Activated CD4-positive, alpha-beta T cell treated with anti-CD3 and anti-CD28 coated beads, Interleukin-2, amount 50 U/mL, for 4 hours (primary cell): Measurements from ENCODE around the gene MTFP1.
"Not testable (repeated sequence)": the region's sequence is repeated elsewhere in the genome, so short reads cannot be mapped to it uniquely, and the experiment has no call there.

Source experiments
- DNase-seq, 2 experiments: peaks; one replicate each; pipeline ENCODE4 v3.0.0-alpha.2; 2020

Gene MTFP1, protein sequence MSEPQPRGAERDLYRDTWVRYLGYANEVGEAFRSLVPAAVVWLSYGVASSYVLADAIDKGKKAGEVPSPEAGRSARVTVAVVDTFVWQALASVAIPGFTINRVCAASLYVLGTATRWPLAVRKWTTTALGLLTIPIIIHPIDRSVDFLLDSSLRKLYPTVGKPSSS

GRCh38 chr22:30425616-30426387, at the start of gene MTFP1:
Gene MTFP1 (plus strand): TSS chr22:30425768. CDS start chr22:30425880, 112 bp downstream.
- DNase-seq, result peak; percentile 28 to 34

DNA sequence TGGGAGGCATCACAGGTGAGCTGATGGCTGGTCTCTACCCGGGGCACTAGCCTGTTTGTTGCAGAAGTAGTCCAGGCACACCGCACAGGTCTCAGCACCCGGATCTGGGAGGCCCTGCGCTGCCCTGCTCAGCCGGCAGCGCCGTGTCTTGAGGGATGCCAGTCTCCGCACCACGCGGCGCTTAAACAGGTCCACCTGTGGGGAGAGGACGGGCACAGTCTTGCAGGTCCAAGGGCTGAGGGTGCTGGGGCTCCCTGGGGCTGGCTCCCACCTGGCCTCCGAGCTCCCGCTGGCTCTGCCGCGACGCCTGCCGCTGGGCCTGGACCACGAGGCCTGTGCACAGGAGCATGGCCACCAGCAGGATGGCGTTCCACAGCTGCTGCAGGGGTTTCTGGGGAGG, 45.6 kb upstream of the MTFP1 start:
- DNase-seq, result no peak

DNA sequence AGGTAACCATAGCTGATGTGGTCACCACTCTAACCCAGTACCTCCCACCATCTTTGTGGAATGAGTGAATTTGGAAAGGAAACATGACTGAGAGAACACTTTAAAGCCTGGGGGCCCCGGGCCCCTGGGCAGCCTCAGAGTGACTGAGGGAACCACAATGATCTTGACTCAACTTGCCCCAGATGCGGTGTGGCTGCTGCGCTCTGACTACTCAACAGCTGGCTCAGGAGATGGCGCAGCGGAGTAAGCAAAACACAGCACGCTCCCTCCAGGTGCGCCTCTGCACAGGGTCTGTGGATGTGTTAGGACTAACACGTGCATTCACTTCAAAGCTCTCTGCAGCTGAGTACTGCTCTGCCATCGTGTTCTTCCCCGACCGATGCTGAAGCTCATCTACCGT, 44.3 kb upstream of the MTFP1 start:
- DNase-seq, result no peak

- no peak for DNase-seq
Measured at GRCh38 chr22:30382340-30382739, 43.2 kb upstream of the MTFP1 start.

GRCh38 chr22:30383061-30383460, 42.5 kb upstream of the MTFP1 start:
- no peak for DNase-seq

GRCh38 chr22:30385942-30386341, 39.6 kb upstream of the MTFP1 start:
- DNase-seq, result no peak

GRCh38 chr22:30386608-30386959, 39.0 kb upstream of the MTFP1 start:
- DNase-seq, result no peak

GRCh38 chr22:30386960-30387827, 38.4 kb upstream of the MTFP1 start, which contains the start of gene RNF215:
Gene RNF215 (minus strand): TSS chr22:30387411. CDS start chr22:30387313, 98 bp downstream.
- DNase-seq, result peak; percentile 60 to 63

DNA sequence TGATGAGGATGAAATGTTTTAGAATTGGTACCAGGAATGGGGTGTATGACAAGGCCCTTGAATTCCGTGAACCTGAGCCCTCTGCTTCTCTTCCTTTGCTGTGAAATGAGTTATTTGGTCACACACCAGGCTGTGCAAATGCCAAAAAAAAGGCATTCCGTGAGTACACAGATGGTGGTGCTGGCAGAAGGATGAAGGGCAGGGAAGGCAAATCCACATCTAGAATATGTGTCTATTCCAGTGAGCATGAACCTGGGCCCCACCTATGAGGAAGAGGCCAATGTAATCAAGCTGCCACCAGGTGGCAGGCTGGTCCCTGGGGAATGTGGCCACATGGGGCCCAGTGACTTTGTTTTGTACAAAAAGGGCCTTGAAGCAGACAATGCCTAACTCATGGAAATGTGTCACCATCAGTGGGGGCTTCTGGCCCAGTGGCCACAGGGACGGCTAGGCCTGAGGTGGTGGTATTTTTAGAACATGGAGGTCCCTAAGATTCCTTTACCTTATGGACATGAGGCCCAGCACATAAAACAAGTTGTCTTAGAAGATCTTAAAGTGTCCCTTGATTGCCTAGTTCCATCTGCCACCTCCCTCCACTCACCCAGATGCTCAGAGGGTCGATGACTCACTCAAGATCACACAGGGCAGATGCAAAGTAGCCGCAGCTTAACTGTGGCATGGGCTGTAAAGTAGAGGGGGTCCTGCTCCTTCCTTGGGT, 34.4 kb upstream of the MTFP1 start:
- peak; percentile 76 to 77 for DNase-seq

- no peak for DNase-seq
Measured at GRCh38 chr22:30392661-30393321, 32.8 kb upstream of the MTFP1 start.

DNA sequence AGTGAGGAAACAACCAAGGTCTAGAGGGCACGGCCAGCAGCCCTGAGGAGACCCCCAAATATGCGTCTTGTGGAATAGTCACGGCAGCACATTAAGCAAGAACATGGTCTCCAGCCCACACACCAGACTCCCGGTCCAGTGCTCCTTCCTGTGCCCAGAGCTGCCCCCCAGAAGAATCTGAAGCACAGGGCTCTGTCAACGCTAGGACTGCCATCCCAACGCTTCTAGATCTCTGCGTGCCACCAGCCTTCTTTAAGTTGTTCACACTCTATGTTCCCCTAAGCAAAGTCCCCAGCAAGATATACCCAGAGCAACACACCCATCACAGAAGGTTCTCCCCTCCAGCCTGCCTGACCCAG, 32.3 kb upstream of the MTFP1 start:
- DNase-seq, result no peak

DNA sequence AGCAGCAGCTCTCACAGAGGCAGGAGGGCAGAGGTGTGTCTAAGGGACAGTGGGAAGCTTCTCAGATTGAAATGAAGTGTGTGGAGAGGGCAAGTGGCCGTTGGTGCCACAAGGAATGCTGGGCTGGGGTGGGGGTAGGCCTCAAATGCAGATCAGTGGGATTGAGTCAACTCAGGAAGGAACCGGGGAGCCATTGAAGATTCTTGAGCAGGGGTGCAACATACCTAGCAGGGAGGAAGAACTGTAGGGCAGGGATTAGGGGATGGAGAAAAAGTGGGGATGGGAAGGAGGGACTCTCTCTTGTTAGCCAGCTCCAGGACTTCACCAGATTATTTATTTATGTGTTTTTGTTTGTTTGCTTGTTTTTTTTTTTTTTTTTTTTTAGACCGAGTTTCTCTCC, 31.7 kb upstream of the MTFP1 start:
- DNase-seq, result no peak

DNA sequence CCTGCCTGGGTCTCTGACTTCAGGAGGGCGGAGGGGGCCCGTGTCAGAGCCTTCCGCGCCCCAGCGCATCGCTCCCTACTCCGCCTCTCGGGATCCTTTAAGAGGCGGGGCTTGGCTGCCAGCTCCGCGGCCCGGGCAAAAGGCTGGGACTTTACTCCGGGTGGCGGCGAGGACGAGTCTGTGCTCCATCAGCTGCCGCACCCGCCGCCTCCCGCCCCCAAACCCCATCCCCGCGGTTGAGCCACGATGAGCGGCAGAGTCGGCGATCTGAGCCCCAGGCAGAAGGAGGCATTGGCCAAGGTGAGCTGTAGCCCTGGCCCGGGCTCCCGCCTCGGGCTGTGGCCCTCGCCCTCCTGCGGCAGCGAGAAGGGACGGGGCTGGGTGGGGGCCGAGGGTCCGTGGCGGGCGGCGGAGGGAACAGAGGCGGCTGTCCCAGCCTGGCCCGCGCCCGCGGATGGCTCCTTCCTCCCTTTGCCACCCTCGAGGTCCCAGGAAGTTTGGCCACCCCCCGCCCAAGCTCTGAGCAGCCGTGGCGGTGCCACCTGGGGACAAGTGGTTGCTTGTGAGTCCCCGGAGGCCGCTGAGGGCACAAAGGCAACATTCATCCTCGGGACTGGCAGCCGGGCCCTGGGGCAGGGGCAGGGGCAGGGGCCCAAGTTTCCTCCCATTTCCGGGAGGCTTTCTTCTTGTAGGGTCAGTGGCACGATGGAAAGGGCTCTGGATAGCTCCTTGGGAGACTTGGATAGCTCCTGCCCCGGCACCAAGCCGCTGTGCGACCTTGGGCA, 28.5 kb upstream of the MTFP1 start, which contains the start of gene SEC14L2:
Gene SEC14L2, plus strand, starts transcription at position 148 of the 785 bp plus-strand sequence. Its CDS starts 99 bp downstream, at position 247.
- peak; percentile 48 to 53 for DNase-seq

DNA sequence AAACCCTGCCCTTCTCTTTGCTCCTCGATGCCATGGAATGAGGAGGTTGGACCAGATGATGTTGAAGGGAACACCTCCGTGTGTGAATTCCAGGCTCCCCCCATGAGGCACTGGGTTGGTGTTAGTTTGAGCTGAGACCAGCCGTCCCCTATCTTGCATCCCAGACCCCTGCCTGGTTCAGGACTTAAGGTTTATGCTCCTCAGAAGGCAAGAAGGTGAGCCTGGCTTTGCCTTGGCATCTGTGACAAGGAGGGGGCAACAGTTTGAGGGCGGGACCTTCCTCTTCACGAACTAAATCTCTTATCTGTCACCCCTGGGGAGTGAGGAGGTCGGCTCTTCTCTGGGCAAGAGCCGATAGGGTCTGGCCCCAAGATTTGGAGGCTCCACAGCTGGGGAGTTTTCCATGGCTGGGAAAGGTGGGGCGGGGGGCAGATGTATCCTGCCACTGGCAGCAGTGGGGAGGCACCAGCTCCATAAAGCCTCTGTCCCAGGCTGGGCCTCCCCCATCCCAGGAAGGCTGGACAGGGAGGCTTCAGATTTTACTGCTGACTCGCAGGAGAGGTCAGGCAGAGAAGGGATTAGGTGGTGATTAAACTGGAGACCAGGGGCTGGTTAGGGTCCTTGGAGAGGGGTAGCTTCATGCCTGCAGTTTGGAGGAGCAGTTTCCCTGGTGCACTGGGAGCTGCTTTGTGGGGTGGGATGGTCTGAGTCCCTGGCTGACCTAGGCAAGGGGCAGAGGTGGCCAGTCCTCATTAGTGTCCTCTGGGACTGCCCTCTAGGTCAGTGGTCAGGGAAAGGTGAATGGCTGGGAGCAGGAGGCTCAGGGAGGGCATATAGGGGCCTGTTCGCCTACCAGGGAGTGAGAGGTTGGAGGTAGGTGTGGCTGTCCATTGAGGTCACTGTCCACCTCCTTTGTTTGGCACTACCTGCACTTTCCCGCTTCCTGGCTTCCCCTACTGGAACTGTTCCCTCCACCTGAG, 27.6 kb upstream of the MTFP1 start:
- no peak for DNase-seq

DNA sequence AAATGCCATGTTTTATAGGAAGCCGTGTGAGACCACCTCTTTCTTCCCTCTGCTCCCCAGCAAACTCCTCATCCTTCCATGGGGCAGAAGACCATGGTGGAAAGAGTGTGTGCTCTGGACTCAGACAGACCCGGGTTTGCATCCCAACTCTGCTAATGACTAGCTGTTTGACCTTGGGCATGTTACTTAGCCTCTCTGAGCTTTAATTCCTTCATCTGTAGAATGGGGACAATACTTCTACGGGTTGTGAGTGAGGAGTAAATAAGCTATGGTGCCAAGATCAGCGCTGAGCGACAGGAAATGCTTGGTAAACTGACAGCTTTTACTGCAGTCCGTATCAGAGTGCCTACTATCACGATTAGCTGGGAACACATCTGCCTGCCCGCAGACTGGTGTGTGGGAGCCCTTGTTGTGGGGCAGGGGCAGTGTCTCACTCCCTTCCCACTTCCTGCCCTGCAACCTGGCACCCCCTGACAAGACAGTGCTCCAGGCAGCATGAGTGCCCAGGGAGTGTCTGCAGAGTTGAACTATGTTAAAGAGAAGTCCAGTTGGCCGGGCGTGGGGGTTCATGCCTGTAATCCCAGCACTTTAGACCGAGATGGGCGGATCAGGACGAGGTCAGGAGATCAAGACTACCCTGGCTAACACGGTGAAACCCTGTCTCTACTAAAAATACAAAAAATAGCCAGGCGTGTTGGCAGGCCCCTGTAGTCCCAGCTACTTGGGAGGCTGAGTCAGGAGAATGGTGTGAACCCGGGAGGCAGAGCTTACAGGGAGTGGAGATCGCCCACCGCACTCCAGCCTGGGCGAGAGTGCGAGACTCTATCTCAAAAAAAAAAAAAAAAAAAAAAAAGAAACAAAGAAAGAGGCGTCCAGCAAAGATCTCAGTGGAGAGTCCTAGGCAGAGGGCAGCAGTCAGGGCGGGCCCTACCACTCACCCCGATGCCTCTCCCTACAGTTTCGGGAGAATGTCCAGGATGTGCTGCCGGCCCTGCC, 26.6 kb upstream of the MTFP1 start:
- no peak for DNase-seq

GRCh38 chr22:30399718-30400117, 25.9 kb upstream of the MTFP1 start:
- no peak for DNase-seq

DNA sequence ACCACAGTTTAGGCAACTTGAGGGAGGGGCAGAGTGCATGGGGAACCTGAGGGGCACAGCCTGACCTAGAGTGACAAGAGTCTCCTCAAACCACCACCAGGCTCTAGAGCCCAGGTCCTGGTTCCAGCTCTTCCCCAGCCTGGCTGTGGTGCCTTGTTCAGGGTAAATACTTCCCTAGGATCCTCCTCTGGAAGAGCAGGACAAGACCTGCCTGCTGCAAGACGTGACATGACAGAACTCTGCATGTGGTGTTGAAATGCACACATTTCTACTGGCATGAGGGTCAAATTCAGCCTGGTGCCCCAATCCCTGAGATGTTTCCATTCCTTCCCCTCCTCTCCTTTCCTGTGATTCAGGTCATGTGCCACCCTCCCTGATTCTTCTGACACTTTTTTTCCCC, 25.4 kb upstream of the MTFP1 start:
- no peak for DNase-seq

- DNase-seq, result not testable (repeated sequence)
Measured at GRCh38 chr22:30401024-30401423, 24.5 kb upstream of the MTFP1 start.
